Peyer's patch (tissue), 4 donors: ENCODE measurements around the gene NTSR2. TPM values are rescaled to one million over a fixed set of nuclear protein-coding genes. Genes with fewer than 3 reads are reported as not detected.

Source experiments
- DNase-seq, 3 donors: peaks; one replicate each; pipeline ENCODE4 v3.0.0-alpha.2; 2017 to 2019
- H3K27ac ChIP-seq, 4 donors: fragments of 200-600 bp; sonication (generic); one replicate each; pipeline ENCODE4 v1.5.1; 2016 to 2019
- H3K27me3 ChIP-seq, 2 donors: fragments of 200-600 bp; sonication (generic); one replicate each; pipeline ENCODE4 v1.5.1; 2019
- H3K36me3 ChIP-seq, 3 donors: fragments of 200-600 bp; sonication (generic); one replicate each; pipeline ENCODE4 v1.5.1; 2016 to 2019
- H3K4me1 ChIP-seq, 4 donors: fragments of 200-600 bp; sonication (generic); one replicate each; pipeline ENCODE4 v1.5.1; 2016 to 2019
- H3K4me3 ChIP-seq, 4 donors: fragments of 200-600 bp; sonication (generic); 1 replicate in 3 of 4; 2 replicates in 1 of 4; pipeline ENCODE4 v1.5.1; 2016 to 2019; ENCODE audit warnings: mild to moderate bottlenecking in 1 of 4
- H3K9me3 ChIP-seq, 4 donors: fragments of 200-600 bp; sonication (generic); one replicate each; pipeline ENCODE4 v1.5.1; 2016 to 2019; ENCODE audit warnings: mild to moderate bottlenecking in 1 of 4
- CTCF ChIP-seq, 6 experiments: fragments of 450-650 bp in 4 of 6; fragments of 200-600 bp in 2 of 6; sonication (generic) in 1 of 6; IDR thresholded peaks; one replicate each; pipeline ENCODE4 v1.5.1; 2017 to 2019; ENCODE audit warnings: antibody characterized with exemption in 6 of 6, mild to moderate bottlenecking in 3 of 6, moderate library complexity in 1 of 6
- POLR2A ChIP-seq, 2 donors: fragments of 450-650 bp; IDR thresholded peaks; one replicate each; pipeline ENCODE4 v1.5.1; 2017; ENCODE audit warnings: antibody characterized with exemption in 2 of 2, mild to moderate bottlenecking in 2 of 2, moderate library complexity in 2 of 2
- total RNA-seq, 4 donors: library from RNA; depleted of rRNA; stranded (reverse); fragments of >200 nt; gene quantifications; one replicate each; pipeline ENCODE4 v1.1.0, GENCODE V29; 2016

NTSR2 gene
- total RNA-seq, 4 donors from 2014 or later = not detected

GRCh38 chr2:11634584-11634983 lies 35.4 kb downstream of the NTSR2 start:
- DNase-seq = no peak

GRCh38 chr2:11633923-11634478 lies 36.0 kb downstream of the NTSR2 start:
- H3K4me3 ChIP-seq = no peak overlapping the region
- H3K27me3 ChIP-seq = no peaks in the 10 kb centered on the region
- H3K36me3 ChIP-seq = no peaks in the 10 kb centered on the region
- TF ChIP-seq CTCF (IDR thresholded peaks at IDR 0.05) (no peak), POLR2A (IDR thresholded peaks at IDR 0.05) (no peak)
- no peak overlapping the region for H3K27ac ChIP-seq
- DNase-seq = no peak
- no peaks in the 10 kb centered on the region for H3K9me3 ChIP-seq
- no peaks in the 10 kb centered on the region for H3K4me1 ChIP-seq

More at GRCh38 chr2:11634584-11634983, 35.4 kb downstream of the NTSR2 start:
- H3K36me3 ChIP-seq = no peaks in the 10 kb centered on the region
- H3K9me3 ChIP-seq = no peaks in the 10 kb centered on the region
- no peak for TF ChIP-seq POLR2A (IDR thresholded peaks at IDR 0.05)
- no peak for TF ChIP-seq CTCF (IDR thresholded peaks at IDR 0.05)
- H3K27me3 ChIP-seq = no peaks in the 10 kb centered on the region
- H3K4me3 ChIP-seq = no peak overlapping the region
- no peak overlapping the region for H3K27ac ChIP-seq
- H3K4me1 ChIP-seq = no peaks in the 10 kb centered on the region

GRCh38 chr2:11631462-11631861 lies 38.5 kb downstream of the NTSR2 start:
- Histone ChIP-seq H3K27me3 (no peaks in the 10 kb centered on the region), H3K9me3 (no peaks in the 10 kb centered on the region), H3K27ac (no peak overlapping the region), H3K4me3 (no peak overlapping the region), H3K4me1 (no peaks in the 10 kb centered on the region), H3K36me3 (no peaks in the 10 kb centered on the region)
- TF ChIP-seq CTCF (IDR thresholded peaks at IDR 0.05) = no peak
- DNase-seq = no peak

- H3K9me3 ChIP-seq = no peaks in the 10 kb centered on the region
- H3K36me3 ChIP-seq = no peaks in the 10 kb centered on the region
- TF ChIP-seq POLR2A (IDR thresholded peaks at IDR 0.05) = no peak
- no peaks in the 10 kb centered on the region for H3K27me3 ChIP-seq
- no peak for DNase-seq
- H3K27ac ChIP-seq = no peak overlapping the region
- no peak overlapping the region for H3K4me3 ChIP-seq
- H3K4me1 ChIP-seq = no peaks in the 10 kb centered on the region
Observed at GRCh38 chr2:11630855-11631254, 39.1 kb downstream of the NTSR2 start.

GRCh38 chr2:11629851-11630250 lies 40.1 kb downstream of the NTSR2 start:
- TF ChIP-seq POLR2A (IDR thresholded peaks at IDR 0.05) (no peak), CTCF (IDR thresholded peaks at IDR 0.05) (no peak)
- H3K36me3 ChIP-seq = no peaks in the 10 kb centered on the region
- no peaks in the 10 kb centered on the region for H3K4me1 ChIP-seq
- H3K27me3 ChIP-seq = no peaks in the 10 kb centered on the region
- no peak overlapping the region for H3K27ac ChIP-seq
- no peak overlapping the region for H3K4me3 ChIP-seq
- H3K9me3 ChIP-seq = no peaks in the 10 kb centered on the region
- no peak for DNase-seq

GRCh38 chr2:11629215-11629614 lies 40.8 kb downstream of the NTSR2 start:
- Histone ChIP-seq H3K27me3 (no peaks in the 10 kb centered on the region), H3K4me1 (no peaks in the 10 kb centered on the region), H3K4me3 (no peak overlapping the region), H3K36me3 (no peaks in the 10 kb centered on the region), H3K27ac (no peak overlapping the region), H3K9me3 (no peaks in the 10 kb centered on the region)
- no peak for DNase-seq
- no peak for TF ChIP-seq POLR2A (IDR thresholded peaks at IDR 0.05)
- TF ChIP-seq CTCF (IDR thresholded peaks at IDR 0.05) = no peak
